GM19240 (cell line): ENCODE data around the gene MCU.
A peak's percentile ranks its signal among the peaks of the same experiment; 100 is the strongest.
"Not testable (repeated sequence)": the region's sequence is repeated elsewhere in the genome, so short reads cannot be mapped to it uniquely, and the experiment has no call there.

Source experiments
- DNase-seq: peaks from one replicate; pipeline ENCODE4 v3.0.0; 2011; ENCODE audit warnings: low spot score; ENCODE audit not compliant: insufficient read length

Gene MCU

GRCh38 chr10:72729528-72729927 lies 37.6 kb downstream of the MCU start:
- peak; percentile 11 for DNase-seq

GRCh38 chr10:72730479-72730878 lies 38.5 kb downstream of the MCU start:
- no peak for DNase-seq

GRCh38 chr10:72731916-72732419 lies 40.0 kb downstream of the MCU start:
- DNase-seq = no peak

- no peak for DNase-seq
These were observed 40.6 kb downstream of the MCU start for GRCh38 chr10:72732521-72732920.

- DNase-seq = no peak
These were observed 42.0 kb downstream of the MCU start for GRCh38 chr10:72733989-72734388.

- DNase-seq = no peak
These were observed 43.5 kb downstream of the MCU start for GRCh38 chr10:72735288-72735936.

- no peak for DNase-seq
These were observed 44.4 kb downstream of the MCU start for GRCh38 chr10:72736176-72736827.

GRCh38 chr10:72736828-72737220 lies 44.9 kb downstream of the MCU start:
- no peak for DNase-seq

- DNase-seq = not testable (repeated sequence)
These were observed 45.4 kb downstream of the MCU start for GRCh38 chr10:72737357-72737756.

- DNase-seq = no peak
These were observed 46.5 kb downstream of the MCU start for GRCh38 chr10:72738486-72738885.

- no peak for DNase-seq
These were observed 48.6 kb downstream of the MCU start for GRCh38 chr10:72740528-72740927.

- no peak for DNase-seq
These were observed 50.1 kb downstream of the MCU start for GRCh38 chr10:72742092-72742491.

- DNase-seq = no peak
These were observed 50.9 kb downstream of the MCU start for GRCh38 chr10:72742797-72743196.

- no peak for DNase-seq
These were observed 52.6 kb downstream of the MCU start for GRCh38 chr10:72744566-72744965.

- DNase-seq = no peak
These were observed 54.8 kb downstream of the MCU start for GRCh38 chr10:72746426-72747363.

- DNase-seq = no peak
These were observed 55.6 kb downstream of the MCU start for GRCh38 chr10:72747521-72747920.

GRCh38 chr10:72753760-72754231 lies 61.9 kb downstream of the MCU start:
- DNase-seq = no peak

- DNase-seq = no peak
These were observed 62.5 kb downstream of the MCU start for GRCh38 chr10:72754275-72755032.

GRCh38 chr10:72756674-72757385 lies 64.9 kb downstream of the MCU start:
- no peak for DNase-seq

GRCh38 chr10:72757732-72758131 lies 65.8 kb downstream of the MCU start:
- no peak for DNase-seq
